Mucosa of rectum (tissue), 2 donors: ENCODE results near the gene LACTBL1.
"Not testable (repeated sequence)": the region's sequence is repeated elsewhere in the genome, so short reads cannot be mapped to it uniquely, and the experiment has no call there.

Experiments used
- H3K27ac ChIP-seq, 2 donors: one replicate each; pipeline ENCODE4 v1.7.0; 2013; ENCODE audit warnings: inconsistent platforms in 2 of 2, low read depth in 2 of 2, low read length in 2 of 2
- H3K27me3 ChIP-seq, 2 donors: one replicate each; pipeline ENCODE4 v1.7.0; 2013; ENCODE audit warnings: low read length in 2 of 2; ENCODE audit not compliant: control insufficient read depth in 2 of 2, insufficient read depth in 2 of 2
- H3K36me3 ChIP-seq, 2 donors: one replicate each; pipeline ENCODE4 v1.7.0; 2013; ENCODE audit warnings: low read length in 2 of 2; ENCODE audit not compliant: control insufficient read depth in 2 of 2, insufficient read depth in 2 of 2
- H3K4me1 ChIP-seq, 2 donors: one replicate each; pipeline ENCODE4 v1.7.0; 2013; ENCODE audit warnings: low read length in 2 of 2, mild to moderate bottlenecking in 1 of 2; ENCODE audit not compliant: control insufficient read depth in 2 of 2, insufficient read depth in 2 of 2
- H3K4me3 ChIP-seq, 2 donors: one replicate each; pipeline ENCODE4 v1.7.0; 2013; ENCODE audit warnings: low read length in 2 of 2
- H3K9ac ChIP-seq, 2 donors: one replicate each; pipeline ENCODE4 v1.7.0; 2013; ENCODE audit warnings: low read length in 2 of 2, low read depth in 1 of 2, mild to moderate bottlenecking in 1 of 2
- H3K9me3 ChIP-seq, 2 donors: one replicate each; pipeline ENCODE4 v1.7.0; 2013; ENCODE audit warnings: low read length in 2 of 2; ENCODE audit not compliant: control insufficient read depth in 2 of 2
- donor health status: healthy.
- donor health status: Normal muscosa, but diverticular disease.

Gene LACTBL1, protein sequence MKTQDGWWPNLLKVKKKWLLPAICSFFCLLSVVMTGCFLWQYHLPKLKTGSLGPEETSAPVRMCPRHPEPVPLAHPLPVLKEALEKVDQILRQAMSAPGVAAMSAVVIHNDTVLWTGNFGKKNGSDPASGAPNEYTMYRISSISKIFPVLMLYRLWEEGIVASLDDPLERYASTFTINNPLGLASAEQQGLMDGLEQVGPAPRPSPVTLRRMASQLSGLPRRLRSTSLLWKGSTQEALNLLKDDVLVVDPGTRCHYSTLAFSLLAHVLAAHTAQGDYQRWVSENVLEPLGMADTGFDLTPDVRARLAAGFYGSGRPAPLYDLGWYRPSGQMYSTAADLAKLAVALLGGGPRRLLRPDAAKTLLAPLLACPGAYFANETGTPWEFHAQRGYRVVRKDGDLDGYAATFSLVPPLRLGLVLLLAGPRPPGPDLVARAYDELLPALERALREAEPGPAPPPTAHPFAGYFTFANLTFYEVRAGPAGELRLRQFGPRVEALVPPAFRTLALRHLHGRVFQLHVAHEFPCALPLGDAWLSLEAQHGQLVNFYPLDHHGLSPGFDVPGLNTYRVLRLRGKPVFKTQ

DNA sequence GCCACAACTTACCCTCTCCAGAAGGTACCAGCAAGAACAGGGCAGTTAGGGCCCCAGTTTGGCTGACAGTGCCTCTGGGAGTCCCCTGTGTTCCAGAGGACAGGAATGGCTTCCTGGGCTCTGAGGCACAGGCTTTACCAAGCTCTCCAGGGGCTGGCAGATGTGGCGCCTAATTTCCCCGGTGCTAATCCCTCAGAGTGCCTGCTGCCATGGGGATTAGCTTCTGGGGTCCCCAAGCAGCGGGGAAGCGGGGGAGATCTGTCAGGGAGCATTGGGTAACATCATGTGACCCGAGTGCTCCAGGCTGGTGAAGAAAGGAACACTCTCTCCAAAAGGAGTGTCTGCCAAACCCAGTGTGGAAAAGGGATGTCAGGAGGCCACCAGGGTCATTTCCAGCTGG lies at the start of gene LACTBL1:
LACTBL1 (minus strand) TSS at position 107 of the 400 bp plus-strand sequence. CDS start 550 bp downstream, outside the sequence.
- no peaks in the 10 kb centered on the region for H3K36me3 ChIP-seq
- peaks cover 0 to 5% of the 10 kb centered on the region in 2 donors for H3K4me1 ChIP-seq

GRCh38 chr1:23021834-23022233 lies 49.2 kb upstream of the LACTBL1 start:
- peaks cover 2 to 4% of the 10 kb centered on the region in 2 donors for H3K4me1 ChIP-seq
- H3K4me3 ChIP-seq, result no peak overlapping the region
- no peaks in the 10 kb centered on the region for H3K27me3 ChIP-seq
- H3K9me3 ChIP-seq, result no peaks in the 10 kb centered on the region
- no peaks in the 10 kb centered on the region for H3K36me3 ChIP-seq
- H3K27ac ChIP-seq, result no peak overlapping the region
- H3K9ac ChIP-seq, result no peak overlapping the region

More for the DNA sequence above, at the start of gene LACTBL1:
- Histone ChIP-seq H3K27ac (no peak within 1 kb of the TSS), H3K27me3 (peaks cover 2 to 3% of the 10 kb centered on the region in 2 donors), H3K9ac (no peak within 1 kb of the TSS), H3K4me3 (no peak within 1 kb of the TSS), H3K9me3 (no peaks in the 10 kb centered on the region)

- no peak overlapping the region for H3K27ac ChIP-seq
- no peaks in the 10 kb centered on the region for H3K36me3 ChIP-seq
- peaks cover 2 to 4% of the 10 kb centered on the region in 2 donors for H3K4me1 ChIP-seq
- H3K9ac ChIP-seq, result peak overlapping the region in 1 of 2 donors; percentile 79
- no peaks in the 10 kb centered on the region for H3K9me3 ChIP-seq
- H3K4me3 ChIP-seq, result peak overlapping the region; percentile 97 to 98
- H3K27me3 ChIP-seq, result no peaks in the 10 kb centered on the region
These were observed 48.2 kb upstream of the LACTBL1 start for GRCh38 chr1:23020706-23021405.

- Histone ChIP-seq H3K4me3 (peak overlapping the region; percentile 97 to 98), H3K9me3 (no peaks in the 10 kb centered on the region), H3K27me3 (no peaks in the 10 kb centered on the region), H3K27ac (peak overlapping the region; percentile 80 to 89), H3K9ac (peak overlapping the region; percentile 78 to 79), H3K4me1 (peaks cover 2 to 4% of the 10 kb centered on the region in 2 donors), H3K36me3 (no peaks in the 10 kb centered on the region)
These were observed 47.4 kb upstream of the LACTBL1 start for GRCh38 chr1:23019863-23020625.

DNA sequence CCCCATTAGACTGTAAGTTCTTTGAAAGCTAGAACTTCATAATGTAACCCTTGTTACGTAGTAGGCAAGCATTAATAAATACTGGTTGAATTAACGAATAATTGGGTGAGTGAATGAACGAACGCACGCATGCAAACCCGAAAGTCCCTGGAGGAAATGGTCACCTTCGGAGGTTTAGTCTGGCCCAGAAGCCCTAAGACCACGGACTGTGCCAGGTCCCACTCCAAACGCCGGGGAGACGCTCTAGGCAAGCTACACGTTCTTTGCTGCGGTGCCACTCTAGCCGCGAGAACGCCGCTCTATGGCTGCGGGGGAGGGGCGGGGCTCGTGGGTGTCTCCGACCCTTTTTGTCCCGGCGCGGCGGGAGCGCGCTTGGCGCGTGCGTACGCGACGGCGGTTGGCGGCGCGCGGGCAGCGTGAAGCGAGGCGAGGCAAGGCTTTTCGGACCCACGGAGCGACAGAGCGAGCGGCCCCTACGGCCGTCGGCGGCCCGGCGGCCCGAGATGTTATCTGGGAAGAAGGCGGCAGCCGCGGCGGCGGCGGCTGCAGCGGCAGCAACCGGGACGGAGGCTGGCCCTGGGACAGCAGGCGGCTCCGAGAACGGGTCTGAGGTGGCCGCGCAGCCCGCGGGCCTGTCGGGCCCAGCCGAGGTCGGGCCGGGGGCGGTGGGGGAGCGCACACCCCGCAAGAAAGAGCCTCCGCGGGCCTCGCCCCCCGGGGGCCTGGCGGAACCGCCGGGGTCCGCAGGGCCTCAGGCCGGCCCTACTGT lies 46.6 kb upstream of the LACTBL1 start, which contains the start of gene KDM1A:
KDM1A (plus strand) TSS at position 375 of the 769 bp plus-strand sequence; CDS start at position 504, 129 bp downstream.
- Histone ChIP-seq H3K4me1 (peaks cover 2 to 4% of the 10 kb centered on the region in 2 donors), H3K9ac (peak within 1 kb of the TSS; percentile 78 to 79), H3K27me3 (no peaks in the 10 kb centered on the region), H3K27ac (peak within 1 kb of the TSS; percentile 80 to 89), H3K4me3 (peak within 1 kb of the TSS; percentile 97 to 98), H3K9me3 (no peaks in the 10 kb centered on the region), H3K36me3 (no peaks in the 10 kb centered on the region)

DNA sequence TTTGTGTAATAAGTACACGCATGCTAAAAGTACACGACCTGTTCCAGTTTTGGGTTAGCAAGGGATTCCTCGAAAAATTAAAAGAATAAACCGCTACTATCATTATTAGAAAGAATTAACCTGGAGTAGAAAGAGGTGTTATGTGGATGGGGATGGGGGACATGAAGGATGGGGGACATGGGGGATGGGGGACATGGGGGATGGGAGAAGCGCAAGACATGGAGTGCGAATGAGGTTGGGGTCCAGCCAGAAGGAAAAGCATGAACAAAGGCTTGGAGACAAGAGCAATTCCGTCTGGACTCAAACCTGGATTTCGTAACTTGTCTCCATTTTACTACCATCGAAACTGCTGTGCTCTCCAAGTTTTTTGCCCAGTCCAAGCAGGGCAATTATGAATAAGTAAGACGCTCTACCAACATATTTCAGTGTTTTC lies 46.0 kb upstream of the LACTBL1 start:
- H3K4me3 ChIP-seq, result peak overlapping the region; percentile 97 to 98
- no peaks in the 10 kb centered on the region for H3K9me3 ChIP-seq
- no peaks in the 10 kb centered on the region for H3K27me3 ChIP-seq
- H3K4me1 ChIP-seq, result peaks cover 2 to 4% of the 10 kb centered on the region in 2 donors
- H3K27ac ChIP-seq, result peak overlapping the region; percentile 23 to 89
- H3K9ac ChIP-seq, result peak overlapping the region; percentile 78
- no peaks in the 10 kb centered on the region for H3K36me3 ChIP-seq

GRCh38 chr1:23013657-23014056 lies 41.0 kb upstream of the LACTBL1 start:
- H3K36me3 ChIP-seq, result no peaks in the 10 kb centered on the region
- no peaks in the 10 kb centered on the region for H3K27me3 ChIP-seq
- H3K9me3 ChIP-seq, result no peaks in the 10 kb centered on the region
- no peak overlapping the region for H3K4me3 ChIP-seq
- no peak overlapping the region for H3K9ac ChIP-seq
- no peak overlapping the region for H3K27ac ChIP-seq
- no peaks in the 10 kb centered on the region for H3K4me1 ChIP-seq

- H3K36me3 ChIP-seq, H3K27me3 ChIP-seq: not testable (repeated sequence)
These were observed 37.4 kb upstream of the LACTBL1 start for GRCh38 chr1:23010025-23010424.

GRCh38 chr1:23008901-23009300 lies 36.2 kb upstream of the LACTBL1 start:
- no peak overlapping the region for H3K27ac ChIP-seq

More at GRCh38 chr1:23010025-23010424, 37.4 kb upstream of the LACTBL1 start:
- H3K9ac ChIP-seq, H3K9me3 ChIP-seq, H3K27ac ChIP-seq, H3K4me1 ChIP-seq, H3K4me3 ChIP-seq: not testable (repeated sequence)

More at GRCh38 chr1:23008901-23009300, 36.2 kb upstream of the LACTBL1 start:
- Histone ChIP-seq H3K4me3 (no peak overlapping the region), H3K36me3 (no peaks in the 10 kb centered on the region), H3K9ac (no peak overlapping the region), H3K9me3 (no peaks in the 10 kb centered on the region), H3K4me1 (no peaks in the 10 kb centered on the region), H3K27me3 (no peaks in the 10 kb centered on the region)
